GM23338 (cell line): ENCODE results near the gene FETUB. TPM values are rescaled to one million over a fixed set of nuclear protein-coding genes. Genes with fewer than 3 reads are reported as not detected.

Experiments used
- ATAC-seq: fragments of 200-7000 bp; cut with Tn5 transposase; 3 replicates; pipeline ENCODE4 v1.9.1; 2020
- DNase-seq: peaks from one replicate; pipeline ENCODE4 v3.0.0-alpha.2; 2015; ENCODE audit warnings: low spot score
- H2AFZ ChIP-seq: fragments of 200-600 bp; sonication (generic); 2 replicates; pipeline ENCODE4 v1.8.0; 2016; ENCODE audit warnings: antibody characterized with exemption, mild to moderate bottlenecking, moderate library complexity
- H3F3A ChIP-seq: fragments of 200-600 bp; sonication (generic); replicated peaks from 2 replicates; pipeline ENCODE4 v1.8.0; 2017; ENCODE audit warnings: antibody characterized with exemption, mixed run types, low read depth
- H3K27ac ChIP-seq: fragments of 200-600 bp; sonication (generic); 2 replicates; pipeline ENCODE4 v1.6.1; 2016; ENCODE audit warnings: low read depth
- H3K27me3 ChIP-seq: fragments of 200-600 bp; sonication (generic); 2 replicates; pipeline ENCODE4 v1.8.0; 2016; ENCODE audit warnings: mild to moderate bottlenecking, mixed run types, moderate library complexity; ENCODE audit not compliant: insufficient read depth
- H3K36me3 ChIP-seq: fragments of 200-600 bp; sonication (generic); 2 replicates; pipeline ENCODE4 v1.8.0; 2016; ENCODE audit warnings: mild to moderate bottlenecking; ENCODE audit not compliant: insufficient read depth
- H3K4me1 ChIP-seq: fragments of 200-600 bp; sonication (generic); 2 replicates; pipeline ENCODE4 v1.8.0; 2016; ENCODE audit warnings: mild to moderate bottlenecking, moderate library complexity; ENCODE audit not compliant: insufficient read depth
- H3K4me2 ChIP-seq: fragments of 200-600 bp; sonication (generic); 2 replicates; pipeline ENCODE4 v1.7.1; 2017; ENCODE audit warnings: mixed run types
- H3K4me3 ChIP-seq: fragments of 200-600 bp; sonication (generic); 2 replicates; pipeline ENCODE4 v1.6.1; 2016; ENCODE audit warnings: mixed run types
- H3K79me2 ChIP-seq: fragments of 200-600 bp; sonication (generic); replicated peaks from 2 replicates; pipeline ENCODE4 v1.8.0; 2017; ENCODE audit warnings: mild to moderate bottlenecking; ENCODE audit not compliant: insufficient read depth
- H3K9me2 ChIP-seq: fragments of 200-600 bp; sonication (generic); 2 replicates; pipeline ENCODE4 v1.8.0; 2017; ENCODE audit not compliant: insufficient read depth
- H4K20me1 ChIP-seq: fragments of 200-600 bp; sonication (generic); replicated peaks from 2 replicates; pipeline ENCODE4 v1.8.0; 2017; ENCODE audit warnings: mild to moderate bottlenecking; ENCODE audit not compliant: insufficient read depth
- H3K27ac Mint-ChIP-seq: 2 replicates; pipeline ENCODE4 v1.8.0; 2020; ENCODE audit warnings: inconsistent platforms, mild to moderate bottlenecking, moderate library complexity, mixed read lengths
- H3K27me3 Mint-ChIP-seq: 3 replicates; pipeline ENCODE4 v1.8.0; 2022; ENCODE audit warnings: low read depth, mild to moderate bottlenecking, moderate library complexity, mixed read lengths, inconsistent platforms; ENCODE audit not compliant: insufficient read depth, poor library complexity
- H3K36me3 Mint-ChIP-seq: 3 replicates; pipeline ENCODE4 v1.8.0; 2021; ENCODE audit warnings: low read depth, mild to moderate bottlenecking, inconsistent platforms, moderate library complexity, mixed read lengths
- H3K4me1 Mint-ChIP-seq: 3 replicates; pipeline ENCODE4 v1.8.0; 2020; ENCODE audit warnings: mild to moderate bottlenecking, inconsistent platforms, mixed read lengths
- H3K4me3 Mint-ChIP-seq: 3 replicates; pipeline ENCODE4 v1.8.0; 2021; ENCODE audit warnings: moderate library complexity, mild to moderate bottlenecking, inconsistent platforms, mixed read lengths
- H3K9me3 Mint-ChIP-seq: 3 replicates; pipeline ENCODE4 v1.8.0; 2020; ENCODE audit warnings: moderate library complexity, mild to moderate bottlenecking, inconsistent platforms, mixed read lengths
- CREB1 ChIP-seq: fragments of 250-450 bp; sonication (Bioruptor Pico); IDR thresholded peaks from 2 replicates; pipeline ENCODE4 v1.5.0; 2020; ENCODE audit warnings: low read depth, mild to moderate bottlenecking, moderate library complexity
- EZH2 ChIP-seq: fragments of 200-600 bp; sonication (generic); IDR thresholded peaks from one replicate; pipeline ENCODE4 v1.8.0; 2017; ENCODE audit warnings: antibody characterized with exemption, mild to moderate bottlenecking, low read depth; ENCODE audit not compliant: unreplicated experiment
- EZH2phosphoT487 ChIP-seq: fragments of 200-600 bp; sonication (generic); IDR thresholded peaks from one replicate; pipeline ENCODE4 v1.8.1; 2018; ENCODE audit warnings: antibody characterized with exemption; ENCODE audit not compliant: unreplicated experiment
- JUNB ChIP-seq: IDR thresholded peaks from one replicate; pipeline ENCODE4 v1.6.1; 2016; ENCODE audit warnings: antibody characterized with exemption; ENCODE audit not compliant: unreplicated experiment
- NANOG ChIP-seq: IDR thresholded peaks from 2 replicates; pipeline ENCODE4 v1.6.1; 2016; ENCODE audit warnings: antibody characterized with exemption, borderline replicate concordance
- POLR2AphosphoS5 ChIP-seq: IDR thresholded peaks from 2 replicates; pipeline ENCODE4 v1.6.1; 2016; ENCODE audit warnings: antibody characterized with exemption, low read depth
- STAT1 ChIP-seq: IDR thresholded peaks from one replicate; pipeline ENCODE4 v1.6.1; 2016; ENCODE audit warnings: antibody characterized with exemption; ENCODE audit not compliant: unreplicated experiment
- ZNF114 ChIP-seq: fragments of 250-450 bp; sonication (Bioruptor Pico); IDR thresholded peaks from 2 replicates; pipeline ENCODE4 v1.5.0; 2020; ENCODE audit warnings: mild to moderate bottlenecking, moderate library complexity
- ZNF331 ChIP-seq: fragments of 250-450 bp; sonication (Bioruptor Pico); IDR thresholded peaks from 2 replicates; pipeline ENCODE4 v1.5.0; 2020; ENCODE audit warnings: low read depth, mild to moderate bottlenecking, moderate library complexity
- ZNF462 ChIP-seq: fragments of 250-450 bp; sonication (Bioruptor Pico); IDR thresholded peaks from 2 replicates; pipeline ENCODE4 v1.5.0; 2020; ENCODE audit warnings: mild to moderate bottlenecking, moderate library complexity
- long read RNA-seq: library from polyadenylated mRNA; unstranded; transcript quantifications from one replicate; pipeline ENCODE4 v2.0.0, GENCODE V29; 2020; ENCODE audit not compliant: unreplicated experiment
- polyA plus RNA-seq: library from polyadenylated mRNA; unstranded; fragments of >200 nt; fragmentation: Nextera tagmentation; extraction: Ambion mirVana; gene quantifications from 2 replicates; pipeline ENCODE4 v1.2.1, GENCODE V29; 2016
- total RNA-seq: library from RNA; depleted of rRNA; stranded (reverse); fragments of >200 nt; shearing (Covaris generic); gene quantifications from 2 replicates; pipeline ENCODE4 v1.2.3, GENCODE V29; 2014; rRNA removed
- TF ChIP-seq, protein P1 (sequence below), 2 experiments: fragments of 200-600 bp in 1 of 2; sonication (generic) in 1 of 2; conservative IDR thresholded peaks; 2 replicates each; pipeline versions ENCODE4 v1.5.1 to v1.6.1; 2016 to 2017; ENCODE audit warnings: antibody characterized with exemption in 2 of 2, low read depth in 2 of 2, mild to moderate bottlenecking in 2 of 2, moderate library complexity in 1 of 2
- TF ChIP-seq, protein P2 (sequence below): IDR thresholded peaks from 2 replicates; pipeline ENCODE4 v1.6.1; 2016; ENCODE audit warnings: antibody characterized with exemption
- TF ChIP-seq, protein P3 (sequence below): IDR thresholded peaks from one replicate; pipeline ENCODE4 v1.6.1; 2018; ENCODE audit warnings: antibody characterized with exemption; ENCODE audit not compliant: unreplicated experiment

Gene FETUB, protein sequence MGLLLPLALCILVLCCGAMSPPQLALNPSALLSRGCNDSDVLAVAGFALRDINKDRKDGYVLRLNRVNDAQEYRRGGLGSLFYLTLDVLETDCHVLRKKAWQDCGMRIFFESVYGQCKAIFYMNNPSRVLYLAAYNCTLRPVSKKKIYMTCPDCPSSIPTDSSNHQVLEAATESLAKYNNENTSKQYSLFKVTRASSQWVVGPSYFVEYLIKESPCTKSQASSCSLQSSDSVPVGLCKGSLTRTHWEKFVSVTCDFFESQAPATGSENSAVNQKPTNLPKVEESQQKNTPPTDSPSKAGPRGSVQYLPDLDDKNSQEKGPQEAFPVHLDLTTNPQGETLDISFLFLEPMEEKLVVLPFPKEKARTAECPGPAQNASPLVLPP
- total RNA-seq (not detected in 2 replicates), polyA plus RNA-seq (0.26 TPM in 1 of 2 replicates, not detected in the other)
- long read RNA-seq: 0 reads

- Mint-ChIP-seq H3K4me1 (peaks cover 29% of the 10 kb centered on the region), H3K36me3 (no peaks in the 10 kb centered on the region), H3K27me3 (peaks cover 3% of the 10 kb centered on the region), H3K27ac (no peak within 1 kb of the TSS), H3K9me3 (no peaks in the 10 kb centered on the region), H3K4me3 (no peak within 1 kb of the TSS)
- no peak for TF ChIP-seq STAT1
- TF ChIP-seq, protein P1, sequence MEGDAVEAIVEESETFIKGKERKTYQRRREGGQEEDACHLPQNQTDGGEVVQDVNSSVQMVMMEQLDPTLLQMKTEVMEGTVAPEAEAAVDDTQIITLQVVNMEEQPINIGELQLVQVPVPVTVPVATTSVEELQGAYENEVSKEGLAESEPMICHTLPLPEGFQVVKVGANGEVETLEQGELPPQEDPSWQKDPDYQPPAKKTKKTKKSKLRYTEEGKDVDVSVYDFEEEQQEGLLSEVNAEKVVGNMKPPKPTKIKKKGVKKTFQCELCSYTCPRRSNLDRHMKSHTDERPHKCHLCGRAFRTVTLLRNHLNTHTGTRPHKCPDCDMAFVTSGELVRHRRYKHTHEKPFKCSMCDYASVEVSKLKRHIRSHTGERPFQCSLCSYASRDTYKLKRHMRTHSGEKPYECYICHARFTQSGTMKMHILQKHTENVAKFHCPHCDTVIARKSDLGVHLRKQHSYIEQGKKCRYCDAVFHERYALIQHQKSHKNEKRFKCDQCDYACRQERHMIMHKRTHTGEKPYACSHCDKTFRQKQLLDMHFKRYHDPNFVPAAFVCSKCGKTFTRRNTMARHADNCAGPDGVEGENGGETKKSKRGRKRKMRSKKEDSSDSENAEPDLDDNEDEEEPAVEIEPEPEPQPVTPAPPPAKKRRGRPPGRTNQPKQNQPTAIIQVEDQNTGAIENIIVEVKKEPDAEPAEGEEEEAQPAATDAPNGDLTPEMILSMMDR (conservative IDR thresholded peaks at IDR 0.05; ENCODE audit: low read depth in 2 of 2): no peak
- TF ChIP-seq ZNF462 (CRISPR knock-in tag): no peak
- no peak for TF ChIP-seq CREB1 (CRISPR knock-in tag)
- TF ChIP-seq, protein P2, sequence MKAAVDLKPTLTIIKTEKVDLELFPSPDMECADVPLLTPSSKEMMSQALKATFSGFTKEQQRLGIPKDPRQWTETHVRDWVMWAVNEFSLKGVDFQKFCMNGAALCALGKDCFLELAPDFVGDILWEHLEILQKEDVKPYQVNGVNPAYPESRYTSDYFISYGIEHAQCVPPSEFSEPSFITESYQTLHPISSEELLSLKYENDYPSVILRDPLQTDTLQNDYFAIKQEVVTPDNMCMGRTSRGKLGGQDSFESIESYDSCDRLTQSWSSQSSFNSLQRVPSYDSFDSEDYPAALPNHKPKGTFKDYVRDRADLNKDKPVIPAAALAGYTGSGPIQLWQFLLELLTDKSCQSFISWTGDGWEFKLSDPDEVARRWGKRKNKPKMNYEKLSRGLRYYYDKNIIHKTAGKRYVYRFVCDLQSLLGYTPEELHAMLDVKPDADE: no peak
- TF ChIP-seq, protein P3, sequence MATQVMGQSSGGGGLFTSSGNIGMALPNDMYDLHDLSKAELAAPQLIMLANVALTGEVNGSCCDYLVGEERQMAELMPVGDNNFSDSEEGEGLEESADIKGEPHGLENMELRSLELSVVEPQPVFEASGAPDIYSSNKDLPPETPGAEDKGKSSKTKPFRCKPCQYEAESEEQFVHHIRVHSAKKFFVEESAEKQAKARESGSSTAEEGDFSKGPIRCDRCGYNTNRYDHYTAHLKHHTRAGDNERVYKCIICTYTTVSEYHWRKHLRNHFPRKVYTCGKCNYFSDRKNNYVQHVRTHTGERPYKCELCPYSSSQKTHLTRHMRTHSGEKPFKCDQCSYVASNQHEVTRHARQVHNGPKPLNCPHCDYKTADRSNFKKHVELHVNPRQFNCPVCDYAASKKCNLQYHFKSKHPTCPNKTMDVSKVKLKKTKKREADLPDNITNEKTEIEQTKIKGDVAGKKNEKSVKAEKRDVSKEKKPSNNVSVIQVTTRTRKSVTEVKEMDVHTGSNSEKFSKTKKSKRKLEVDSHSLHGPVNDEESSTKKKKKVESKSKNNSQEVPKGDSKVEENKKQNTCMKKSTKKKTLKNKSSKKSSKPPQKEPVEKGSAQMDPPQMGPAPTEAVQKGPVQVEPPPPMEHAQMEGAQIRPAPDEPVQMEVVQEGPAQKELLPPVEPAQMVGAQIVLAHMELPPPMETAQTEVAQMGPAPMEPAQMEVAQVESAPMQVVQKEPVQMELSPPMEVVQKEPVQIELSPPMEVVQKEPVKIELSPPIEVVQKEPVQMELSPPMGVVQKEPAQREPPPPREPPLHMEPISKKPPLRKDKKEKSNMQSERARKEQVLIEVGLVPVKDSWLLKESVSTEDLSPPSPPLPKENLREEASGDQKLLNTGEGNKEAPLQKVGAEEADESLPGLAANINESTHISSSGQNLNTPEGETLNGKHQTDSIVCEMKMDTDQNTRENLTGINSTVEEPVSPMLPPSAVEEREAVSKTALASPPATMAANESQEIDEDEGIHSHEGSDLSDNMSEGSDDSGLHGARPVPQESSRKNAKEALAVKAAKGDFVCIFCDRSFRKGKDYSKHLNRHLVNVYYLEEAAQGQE: no peak
- no peak for TF ChIP-seq ZNF114 (CRISPR knock-in tag)
- no peak for TF ChIP-seq JUNB
- no peak for TF ChIP-seq POLR2AphosphoS5
- TF ChIP-seq ZNF331 (CRISPR knock-in tag): no peak
- TF ChIP-seq NANOG: no peak
- no peak for TF ChIP-seq EZH2
- TF ChIP-seq EZH2phosphoT487: no peak
- H3K9me2 ChIP-seq: no peaks in the 10 kb centered on the region
- no peaks in the 10 kb centered on the region for H4K20me1 ChIP-seq
- no peak within 1 kb of the TSS for H3K27ac ChIP-seq
- DNase-seq (no peak), ATAC-seq (no peak)
- H3K36me3 ChIP-seq: no peaks in the 10 kb centered on the region
- H3K4me3 ChIP-seq: no peak within 1 kb of the TSS
- H3F3A ChIP-seq: no peaks in the 10 kb centered on the region
- peaks cover 33% of the 10 kb centered on the region for H3K4me1 ChIP-seq
- H3K27me3 ChIP-seq: no peaks in the 10 kb centered on the region
- H3K79me2 ChIP-seq: no peaks in the 10 kb centered on the region
- H3K4me2 ChIP-seq: peak within 1 kb of the TSS; percentile 53; the same call in 1 of the 2 replicates
- H2AFZ ChIP-seq: peak within 1 kb of the TSS; percentile 96
These were observed at the start of gene FETUB for GRCh38 chr3:186639778-186640472. Gene FETUB (plus strand): TSS chr3:186640399. CDS start chr3:186640461, 62 bp downstream.
